Fibroblast of gingiva (primary cell): ENCODE data around the gene PLEKHA8.

Source experiments
- DNase-seq: peaks from one replicate; pipeline ENCODE4 v3.0.0-alpha.2; 2011; ENCODE audit warnings: low read depth

The PLEKHA8 gene

GRCh38 chr7:30026229-30027064 is 1.8 kb upstream of the PLEKHA8 start, which contains the start of gene FKBP14:
TSS of gene FKBP14 (minus strand) at chr7:30026702. CDS start at chr7:30026508, 194 bp downstream.
- peak; percentile 100 for DNase-seq

- no peak for DNase-seq
Observed at GRCh38 chr7:30027065-30027456, 1.2 kb upstream of the PLEKHA8 start.

- DNase-seq: no peak
Observed at GRCh38 chr7:30027740-30028215, 434 bp upstream of the PLEKHA8 start.

GRCh38 chr7:30028749-30029635 is 780 bp downstream of the PLEKHA8 start:
- peak; percentile 29 for DNase-seq

GRCh38 chr7:30029696-30030095 is 1.5 kb downstream of the PLEKHA8 start:
- DNase-seq: no peak

- DNase-seq: peak; percentile 88
Observed at GRCh38 chr7:30032310-30033125, 4.3 kb downstream of the PLEKHA8 start.

- DNase-seq: no peak
Observed at GRCh38 chr7:30034501-30034900, 6.3 kb downstream of the PLEKHA8 start.

GRCh38 chr7:30036220-30036619 is 8.0 kb downstream of the PLEKHA8 start:
- DNase-seq: no peak

- DNase-seq: peak; percentile 83
Observed at GRCh38 chr7:30038196-30038980, 10.2 kb downstream of the PLEKHA8 start.

GRCh38 chr7:30040938-30041337 is 12.7 kb downstream of the PLEKHA8 start:
- DNase-seq: peak; percentile 16

GRCh38 chr7:30041526-30042269 is 13.5 kb downstream of the PLEKHA8 start:
- peak; percentile 60 for DNase-seq

GRCh38 chr7:30046127-30046770 is 18.0 kb downstream of the PLEKHA8 start:
- DNase-seq: no peak

GRCh38 chr7:30047124-30047523 is 18.9 kb downstream of the PLEKHA8 start:
- no peak for DNase-seq

- DNase-seq: no peak
Observed at GRCh38 chr7:30048582-30048981, 20.4 kb downstream of the PLEKHA8 start.

GRCh38 chr7:30049173-30049572 is 21.0 kb downstream of the PLEKHA8 start:
- DNase-seq: no peak

- no peak for DNase-seq
Observed at GRCh38 chr7:30053068-30053467, 24.9 kb downstream of the PLEKHA8 start.

- peak; percentile 45 for DNase-seq
Observed at GRCh38 chr7:30057741-30058140, 29.5 kb downstream of the PLEKHA8 start.

GRCh38 chr7:30061786-30062185 is 33.6 kb downstream of the PLEKHA8 start:
- DNase-seq: peak; percentile 27

GRCh38 chr7:30062587-30062986 is 34.4 kb downstream of the PLEKHA8 start:
- DNase-seq: peak; percentile 43

- no peak for DNase-seq
Observed at GRCh38 chr7:30065746-30066145, 37.5 kb downstream of the PLEKHA8 start.
